HG02588 (cell line): ENCODE measurements around the gene PITPNM2.

ENCODE experiments used
- ATAC-seq: cut with Tn5 transposase; IDR thresholded peaks from one replicate; pipeline ENCODE4 v1.9.1; 2021; ENCODE audit warnings: mild to moderate bottlenecking, moderate library complexity; ENCODE audit not compliant: unreplicated experiment

The PITPNM2 gene

DNA sequence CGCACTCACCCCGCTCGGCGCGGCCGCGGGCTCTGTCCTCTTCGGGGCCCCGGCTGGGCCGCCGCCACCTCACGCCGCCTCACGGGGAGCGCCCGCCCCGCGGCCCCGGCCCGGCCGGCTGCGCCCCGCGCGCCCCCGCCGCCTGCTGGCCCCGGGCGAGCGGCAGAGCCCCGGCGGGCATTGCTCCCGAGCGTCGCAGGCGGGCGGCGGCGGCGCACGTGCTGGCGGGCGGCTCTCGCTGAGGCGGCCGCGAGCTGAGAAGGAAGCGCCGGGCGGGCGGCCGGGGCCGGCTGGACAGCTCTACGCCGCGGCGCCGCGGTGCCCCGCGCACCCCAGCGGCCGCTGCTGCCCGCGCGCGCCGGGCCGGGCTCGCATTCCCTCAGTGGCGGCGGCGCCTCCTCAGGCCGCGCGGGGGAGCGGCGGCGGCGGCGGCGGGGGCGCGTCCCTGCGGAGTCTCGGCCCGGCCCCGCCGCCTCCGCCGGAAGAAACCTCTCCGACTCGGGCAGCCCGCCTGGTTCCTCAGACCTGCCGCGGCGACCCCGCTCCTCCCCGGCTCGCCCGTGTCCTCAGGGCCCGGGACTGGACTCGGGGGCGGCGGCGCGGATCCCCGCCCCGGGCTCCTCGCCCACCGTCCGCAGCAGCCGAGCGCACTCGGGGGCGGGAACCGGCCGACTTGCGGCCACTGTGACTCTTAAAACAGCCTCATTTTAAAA lies at the start of gene PITPNM2:
Gene PITPNM2, minus strand, starts transcription at position 347 of the 713 bp plus-strand sequence. CDS start 116,500 bp downstream, outside the sequence.
- ATAC-seq: peak; percentile 56

DNA sequence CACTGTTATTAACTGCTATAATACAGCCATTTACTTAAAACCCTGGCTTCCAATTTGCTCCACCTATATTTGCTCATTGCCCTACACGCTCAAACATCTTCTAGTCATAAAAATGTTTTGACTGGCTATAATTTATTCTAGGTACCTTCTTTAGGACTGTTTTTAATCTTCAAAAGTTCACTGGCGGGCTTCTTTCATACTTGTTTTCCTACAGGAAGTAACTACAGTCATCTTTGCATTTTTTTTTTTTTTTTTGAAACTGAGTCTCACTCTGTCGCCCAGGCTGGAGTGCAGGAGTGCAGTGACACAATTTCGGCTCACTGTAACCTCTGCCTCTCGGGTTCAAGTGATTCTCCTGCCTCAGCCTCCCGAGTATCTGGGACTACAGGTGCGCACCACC lies 49.5 kb upstream of the PITPNM2 start:
- ATAC-seq: no peak

GRCh38 chr12:123199936-123200335 lies 49.0 kb upstream of the PITPNM2 start:
- no peak for ATAC-seq

- ATAC-seq: no peak
Observed at GRCh38 chr12:123187637-123188036, 36.7 kb upstream of the PITPNM2 start.

- no peak for ATAC-seq
Observed at GRCh38 chr12:123180171-123180570, 29.3 kb upstream of the PITPNM2 start.

GRCh38 chr12:123171967-123172366 lies 21.1 kb upstream of the PITPNM2 start:
- ATAC-seq: no peak

GRCh38 chr12:123167329-123167728 lies 16.4 kb upstream of the PITPNM2 start:
- no peak for ATAC-seq

- no peak for ATAC-seq
Observed at GRCh38 chr12:123165537-123165936, 14.6 kb upstream of the PITPNM2 start.

DNA sequence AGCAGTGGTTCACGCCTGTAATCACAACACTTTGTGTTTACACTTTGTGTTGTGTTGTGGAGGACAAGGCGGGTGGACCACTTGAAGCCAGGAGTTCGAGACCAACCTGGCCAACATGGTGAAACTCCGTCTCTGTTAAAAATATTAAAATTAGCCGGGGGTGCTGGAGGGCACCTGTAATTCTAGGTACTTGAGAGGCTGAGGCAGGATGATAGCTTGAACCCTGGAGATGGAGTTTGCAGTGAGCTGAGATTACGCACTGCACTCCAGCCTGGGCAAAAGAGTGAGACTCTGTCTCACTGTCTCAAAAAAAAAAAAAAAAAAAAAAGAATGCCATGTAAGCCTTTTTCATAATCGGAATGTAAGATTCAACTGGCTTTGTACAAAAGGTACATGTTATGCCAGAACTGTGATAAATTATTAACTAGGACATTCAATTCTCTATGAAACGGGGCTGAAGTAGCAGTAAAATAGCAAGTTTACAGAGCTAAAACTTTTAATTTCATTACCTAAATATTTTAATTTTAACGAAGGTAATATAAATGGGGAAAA lies 13.9 kb upstream of the PITPNM2 start:
- ATAC-seq: no peak

DNA sequence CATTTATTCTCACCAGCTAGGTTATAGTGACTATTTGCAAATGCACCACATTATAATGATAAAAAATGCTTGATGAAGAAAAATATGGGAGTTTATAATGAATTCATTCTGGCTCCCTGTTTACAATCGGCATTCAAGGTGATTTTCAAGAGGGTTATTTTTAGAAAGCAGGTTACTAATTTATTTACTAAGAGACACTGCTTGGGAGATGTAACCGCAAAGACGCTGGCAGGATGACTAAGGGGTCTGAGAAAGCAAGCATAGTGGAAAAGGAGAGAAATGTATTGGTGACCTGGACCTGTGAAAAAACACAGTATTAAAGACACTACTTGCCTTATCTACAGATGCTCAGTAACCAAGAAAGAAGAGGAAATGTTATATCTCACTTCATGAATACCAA lies 13.3 kb upstream of the PITPNM2 start:
- ATAC-seq: no peak

GRCh38 chr12:123163227-123163626 lies 12.3 kb upstream of the PITPNM2 start:
- no peak for ATAC-seq

- ATAC-seq: no peak
Observed at GRCh38 chr12:123160801-123161487, 10.1 kb upstream of the PITPNM2 start.

- ATAC-seq: no peak
Observed at GRCh38 chr12:123153906-123154305, 3.0 kb upstream of the PITPNM2 start.

DNA sequence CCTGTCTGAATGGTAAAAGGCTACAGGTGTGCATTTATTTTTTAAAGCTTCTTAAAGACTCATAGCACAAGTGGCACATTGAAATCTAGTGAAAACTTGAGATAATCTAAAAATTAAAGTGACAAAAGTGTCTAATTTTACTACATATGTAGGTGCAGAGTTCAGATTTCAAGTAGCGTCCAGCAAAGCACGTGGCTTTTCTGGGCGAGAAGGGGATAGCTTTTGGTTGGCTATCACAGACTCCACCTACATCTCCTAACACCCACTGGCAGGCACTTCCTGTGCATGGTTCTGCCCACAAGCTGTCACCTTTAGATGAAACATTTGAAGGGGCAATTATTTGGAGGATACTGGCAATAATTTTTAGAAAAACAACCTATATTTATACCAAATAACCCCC lies 1.9 kb upstream of the PITPNM2 start:
- no peak for ATAC-seq

- ATAC-seq: peak; percentile 9
Observed at GRCh38 chr12:123151457-123152454, 866 bp upstream of the PITPNM2 start.

DNA sequence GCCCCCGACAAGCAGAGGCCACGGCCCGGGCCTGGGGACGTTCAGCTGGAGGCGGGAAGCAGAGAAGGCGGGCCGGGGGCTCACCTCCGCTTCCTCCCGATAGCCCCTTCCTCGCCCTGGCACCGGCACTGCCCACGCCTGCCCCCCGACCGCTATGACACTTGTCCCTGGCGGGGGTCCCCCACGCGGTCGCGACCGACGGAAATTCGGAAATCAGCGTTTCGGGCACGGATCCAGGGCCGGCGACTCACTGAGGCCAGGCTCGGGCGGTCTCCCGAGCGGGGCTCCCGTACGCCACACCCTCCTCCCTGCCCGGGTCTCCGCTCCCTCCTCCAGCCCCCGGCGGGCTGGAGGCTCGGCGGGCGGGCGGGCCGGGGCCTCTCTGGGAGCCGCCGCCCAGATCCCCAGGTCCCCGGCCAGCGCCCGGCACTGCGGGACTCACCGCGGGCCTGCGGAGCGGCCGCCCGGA lies 581 bp downstream of the PITPNM2 start:
- ATAC-seq: no peak

GRCh38 chr12:123149501-123150274 lies 1.2 kb downstream of the PITPNM2 start:
- no peak for ATAC-seq

DNA sequence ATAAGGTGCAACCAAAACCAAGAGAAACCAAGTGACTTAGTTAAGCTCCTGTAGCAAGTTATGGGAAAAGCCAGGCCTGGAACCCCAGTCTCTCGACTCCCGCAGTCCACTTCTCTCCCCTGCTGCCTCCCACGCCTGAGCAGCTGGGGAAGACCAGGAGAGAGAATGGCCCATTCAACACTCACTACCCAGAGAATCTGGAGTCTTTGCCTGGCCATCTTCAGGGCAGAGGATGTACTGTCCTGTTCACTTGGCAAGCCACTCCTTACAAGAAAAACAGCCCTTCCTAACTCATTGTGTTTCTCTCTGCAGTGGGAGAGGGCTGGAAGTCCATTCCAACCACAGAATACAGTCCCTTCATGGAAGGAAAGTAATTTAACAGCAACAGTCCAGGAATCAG lies 1.8 kb downstream of the PITPNM2 start:
- no peak for ATAC-seq

- ATAC-seq: no peak
Observed at GRCh38 chr12:123148655-123149054, 2.2 kb downstream of the PITPNM2 start.

DNA sequence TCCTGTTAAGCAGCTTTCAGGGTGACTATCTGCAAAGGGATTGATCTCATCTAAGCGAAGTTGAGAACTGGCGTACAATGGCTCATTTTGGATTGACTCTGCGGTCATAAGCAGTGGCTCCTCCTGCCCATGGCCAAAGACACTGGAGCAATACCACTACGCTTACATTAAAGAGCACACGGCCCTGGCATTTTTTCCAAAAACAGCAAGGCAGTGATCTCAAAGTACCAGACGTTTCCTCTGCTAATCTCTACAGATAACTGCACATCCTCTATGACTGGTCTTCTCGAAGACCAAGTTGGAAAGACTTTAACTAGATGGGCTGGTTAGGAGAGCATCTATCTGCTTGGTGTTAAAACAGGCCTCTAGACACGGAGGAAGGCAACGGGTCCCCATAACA lies 2.7 kb downstream of the PITPNM2 start:
- no peak for ATAC-seq
